Islet precursor cell (in vitro differentiated cells): ENCODE results near the gene NTSR1.

Experiments used
- DNase-seq: peaks from one replicate; pipeline ENCODE4 v3.0.0-alpha.2; 2018

NTSR1 gene

GRCh38 chr20:62805711-62806382 lies 97.2 kb downstream of the NTSR1 start:
- DNase-seq: no peak

- no peak for DNase-seq
Observed at GRCh38 chr20:62806383-62807050, 97.9 kb downstream of the NTSR1 start.

GRCh38 chr20:62807444-62808210 lies 99.0 kb downstream of the NTSR1 start:
- no peak for DNase-seq

- DNase-seq: peak; percentile 79
Observed at GRCh38 chr20:62808211-62808865, 99.7 kb downstream of the NTSR1 start.

- DNase-seq: no peak
Observed at GRCh38 chr20:62809530-62810428, 101.1 kb downstream of the NTSR1 start.

- no peak for DNase-seq
Observed at GRCh38 chr20:62811320-62811719, 102.7 kb downstream of the NTSR1 start.

GRCh38 chr20:62811720-62812119 lies 103.1 kb downstream of the NTSR1 start:
- DNase-seq: no peak
